ENCODE measurements around the gene P2RY6. TPM values are rescaled to one million over a fixed set of nuclear protein-coding genes. Genes with fewer than 3 reads are reported as not detected.
A peak's percentile ranks its signal among the peaks of the same experiment; 100 is the strongest.

P2RY6 gene
- total RNA-seq, 4 donors from 2014 or later = 1.0 to 4.2 (median 2.4) TPM

DNA sequence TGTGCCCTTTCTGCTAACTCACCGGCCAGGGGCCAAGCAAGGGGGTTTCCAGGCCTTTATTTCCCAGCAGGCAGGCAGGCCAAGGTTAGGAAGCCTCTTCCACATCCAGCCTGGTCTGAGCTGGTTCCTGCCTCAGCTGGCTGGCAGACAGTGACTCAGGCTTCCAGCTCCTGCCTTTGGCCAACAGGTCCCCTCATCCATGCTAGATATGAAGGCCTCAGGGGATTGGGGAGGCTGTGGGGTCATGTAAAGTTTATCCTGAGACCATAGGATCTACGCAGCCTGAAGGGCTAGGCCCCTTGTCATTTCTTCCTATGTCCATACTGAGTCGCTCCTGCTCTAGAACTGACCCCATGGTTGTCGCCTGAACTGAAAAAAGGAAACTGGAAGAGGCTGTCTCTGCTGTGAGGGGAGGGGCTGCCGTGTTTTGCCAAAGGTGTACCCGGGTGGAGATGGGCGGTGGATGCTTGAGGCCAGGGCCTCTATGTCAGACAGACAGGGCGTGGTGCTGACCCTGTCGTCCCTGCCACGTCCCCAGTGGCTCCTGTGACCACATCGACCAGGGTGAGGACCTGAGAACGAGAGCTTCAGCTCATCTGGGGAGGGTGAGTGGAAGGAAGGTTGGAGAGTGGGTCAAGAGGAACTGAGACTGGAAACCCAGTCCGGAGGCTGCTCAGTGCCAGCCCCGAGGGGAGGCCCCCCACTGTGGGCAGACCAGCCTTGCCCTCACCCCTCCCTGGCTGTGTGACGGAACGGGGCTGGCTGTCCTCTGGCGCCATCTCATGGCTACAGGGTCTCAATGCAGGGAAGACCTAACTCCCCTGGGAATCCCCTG, 17.0 kb downstream of the P2RY6 start:
- DNase-seq (ENCODE audit: low spot score) (no peak), ATAC-seq (ENCODE audit: low FRiP score) (peak; percentile 79)
- TF ChIP-seq, protein P1, sequence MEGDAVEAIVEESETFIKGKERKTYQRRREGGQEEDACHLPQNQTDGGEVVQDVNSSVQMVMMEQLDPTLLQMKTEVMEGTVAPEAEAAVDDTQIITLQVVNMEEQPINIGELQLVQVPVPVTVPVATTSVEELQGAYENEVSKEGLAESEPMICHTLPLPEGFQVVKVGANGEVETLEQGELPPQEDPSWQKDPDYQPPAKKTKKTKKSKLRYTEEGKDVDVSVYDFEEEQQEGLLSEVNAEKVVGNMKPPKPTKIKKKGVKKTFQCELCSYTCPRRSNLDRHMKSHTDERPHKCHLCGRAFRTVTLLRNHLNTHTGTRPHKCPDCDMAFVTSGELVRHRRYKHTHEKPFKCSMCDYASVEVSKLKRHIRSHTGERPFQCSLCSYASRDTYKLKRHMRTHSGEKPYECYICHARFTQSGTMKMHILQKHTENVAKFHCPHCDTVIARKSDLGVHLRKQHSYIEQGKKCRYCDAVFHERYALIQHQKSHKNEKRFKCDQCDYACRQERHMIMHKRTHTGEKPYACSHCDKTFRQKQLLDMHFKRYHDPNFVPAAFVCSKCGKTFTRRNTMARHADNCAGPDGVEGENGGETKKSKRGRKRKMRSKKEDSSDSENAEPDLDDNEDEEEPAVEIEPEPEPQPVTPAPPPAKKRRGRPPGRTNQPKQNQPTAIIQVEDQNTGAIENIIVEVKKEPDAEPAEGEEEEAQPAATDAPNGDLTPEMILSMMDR (IDR thresholded peaks at IDR 0.05) = peak in 2 of 3 donors; percentile 53 to 92

DNA sequence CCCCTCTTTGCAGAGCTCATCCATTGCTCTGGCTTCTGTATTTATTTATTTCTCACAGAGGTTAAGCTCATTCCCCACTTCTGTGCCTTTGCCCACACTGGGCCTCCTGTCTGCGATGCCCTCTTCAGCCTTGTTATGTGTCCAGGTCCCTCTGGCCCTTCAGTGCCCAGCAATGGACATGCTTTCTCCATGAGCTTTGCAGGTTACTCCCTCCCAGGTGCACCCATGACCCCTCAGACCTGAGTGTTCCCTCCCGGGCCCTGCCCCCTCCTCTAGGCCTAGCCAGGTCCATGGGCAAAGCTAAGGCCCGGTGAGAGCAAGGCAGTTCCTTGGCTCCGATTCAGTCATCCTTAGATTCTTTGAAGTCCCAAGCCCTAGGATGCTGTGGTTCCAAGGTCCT, 18.4 kb downstream of the P2RY6 start:
- DNase-seq (ENCODE audit: low spot score) = no peak
- TF ChIP-seq, protein P1 (IDR thresholded peaks at IDR 0.05) = no peak
- no peak for ATAC-seq (ENCODE audit: low FRiP score)

DNA sequence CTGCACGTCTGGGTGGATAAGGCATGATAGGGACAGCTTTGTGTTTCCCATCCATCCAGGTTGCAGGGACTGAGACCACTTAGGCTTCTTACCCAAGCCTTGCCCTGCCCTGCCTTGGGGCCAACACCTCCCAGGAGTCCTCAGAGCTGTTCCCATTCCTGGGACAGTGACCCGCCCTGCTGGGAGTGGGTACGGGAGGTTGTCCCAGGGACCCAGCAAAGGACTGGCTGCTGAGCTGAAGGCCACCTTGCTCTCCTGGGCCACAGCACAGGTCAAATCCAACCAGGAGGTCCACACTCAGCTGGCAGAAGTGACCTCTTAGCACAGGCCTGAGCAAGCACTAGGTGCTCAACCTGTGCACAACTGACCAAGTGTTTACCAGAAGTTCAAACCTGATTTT, 19.1 kb downstream of the P2RY6 start:
- no peak for ATAC-seq (ENCODE audit: low FRiP score)
- TF ChIP-seq, protein P1 (IDR thresholded peaks at IDR 0.05) = no peak
- no peak for DNase-seq (ENCODE audit: low spot score)

DNA sequence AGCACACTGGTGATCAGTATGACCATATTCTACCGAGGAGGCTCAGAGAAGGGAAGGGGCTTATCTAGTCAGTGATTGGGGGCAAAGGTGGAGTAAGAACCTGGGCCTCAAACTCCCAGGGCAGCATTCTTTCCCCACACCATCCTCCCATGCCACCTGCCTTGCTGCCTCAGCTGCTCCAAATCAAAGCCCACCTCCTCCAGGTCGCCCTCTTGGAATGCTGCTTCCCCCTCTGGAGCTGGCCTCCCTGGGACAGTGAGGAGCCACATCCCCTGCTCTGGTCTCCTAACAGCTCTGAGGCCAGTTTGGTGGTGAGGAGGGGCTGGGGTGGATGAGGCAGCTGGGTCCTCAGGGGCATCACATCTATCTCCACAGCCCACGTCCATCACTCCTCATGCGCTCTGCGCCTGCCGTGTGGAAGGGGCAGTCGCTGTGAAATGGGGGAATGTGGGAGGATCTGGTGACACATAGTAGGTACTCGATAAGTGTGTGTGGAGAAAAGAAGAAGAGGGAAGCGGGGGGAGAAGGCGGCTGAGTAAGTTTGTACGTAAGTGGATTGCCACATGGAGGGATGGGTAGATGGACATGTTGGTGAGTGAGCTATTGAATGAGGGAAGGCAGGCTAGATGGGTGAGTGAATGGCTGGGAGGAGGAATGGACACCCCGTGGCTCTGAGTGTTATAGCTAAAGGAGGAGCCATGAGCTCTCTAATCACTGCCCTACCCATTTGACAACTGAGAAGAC, 19.8 kb downstream of the P2RY6 start:
- DNase-seq (ENCODE audit: low spot score) = no peak
- ATAC-seq (ENCODE audit: low FRiP score) = no peak
- TF ChIP-seq, protein P1 (IDR thresholded peaks at IDR 0.05) = no peak

DNA sequence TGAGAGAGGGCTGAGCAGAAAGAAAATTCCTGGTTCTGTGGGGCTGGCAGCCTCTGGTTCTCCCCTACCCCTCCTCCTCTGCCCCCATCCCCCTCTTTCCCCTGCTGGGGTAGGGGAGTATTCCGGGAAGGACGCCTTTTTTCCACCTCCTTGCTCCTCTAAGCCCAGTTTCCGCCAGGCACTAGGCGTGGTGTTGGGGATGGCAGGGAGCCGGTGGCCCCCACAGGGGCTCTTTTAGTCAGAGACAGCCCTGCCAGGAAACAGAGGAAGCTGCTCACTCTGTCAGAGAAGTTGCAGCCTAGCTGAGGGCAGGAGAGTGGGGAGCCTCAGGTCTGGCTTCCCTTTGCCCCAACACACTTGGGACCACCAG, 20.4 kb downstream of the P2RY6 start:
- ATAC-seq (ENCODE audit: low FRiP score) (no peak), DNase-seq (ENCODE audit: low spot score) (no peak)
- TF ChIP-seq, protein P1 (IDR thresholded peaks at IDR 0.05) = no peak

DNA sequence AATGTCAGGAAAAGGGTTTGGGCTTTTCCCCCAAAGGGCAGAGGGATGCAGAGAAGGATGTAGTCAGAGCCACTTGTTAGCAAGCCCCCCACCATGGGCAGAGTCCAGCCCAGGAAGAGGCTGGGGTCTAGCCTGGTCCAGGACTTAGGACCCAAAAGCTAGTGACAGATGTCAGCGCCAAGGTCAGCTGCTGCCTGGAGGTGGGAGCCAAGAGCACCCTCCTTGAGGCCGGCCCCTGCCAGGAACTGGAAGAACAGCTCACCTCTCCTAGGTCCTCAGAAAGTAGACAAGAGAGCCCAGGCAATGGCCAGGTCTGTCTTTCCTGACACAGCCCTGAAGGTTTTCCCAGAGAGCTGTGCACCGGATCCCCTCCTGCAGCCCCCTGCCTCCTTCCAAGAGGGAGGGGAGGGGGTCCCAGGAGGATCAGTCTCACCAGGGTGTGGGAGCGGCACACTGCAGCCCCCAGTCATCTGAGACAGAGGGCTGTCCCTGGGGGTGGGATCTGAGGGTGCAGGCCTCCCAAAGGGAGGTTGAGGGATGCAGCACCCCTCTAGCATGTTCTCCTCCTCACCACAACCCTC, 21.3 kb downstream of the P2RY6 start:
- TF ChIP-seq, protein P1 (IDR thresholded peaks at IDR 0.05) = no peak
- ATAC-seq (ENCODE audit: low FRiP score) (no peak), DNase-seq (ENCODE audit: low spot score) (no peak)

All from omental fat pad (tissue), 4 donors.